ENCODE results near the gene YTHDC1.
"Not testable (repeated sequence)": the region's sequence is repeated elsewhere in the genome, so short reads cannot be mapped to it uniquely, and the experiment has no call there.

Gene YTHDC1

GRCh38 chr4:68291256-68291655 lies 58.6 kb downstream of the YTHDC1 start:
- no peak for DNase-seq (ENCODE audit: low read depth in 2 of 2)

- no peak for DNase-seq (ENCODE audit: low read depth in 2 of 2)
These were observed 61.5 kb downstream of the YTHDC1 start for GRCh38 chr4:68288393-68288740.

GRCh38 chr4:68287704-68288392 lies 62.0 kb downstream of the YTHDC1 start:
- DNase-seq (ENCODE audit: low read depth in 2 of 2), result no peak

GRCh38 chr4:68283714-68284113 lies 66.2 kb downstream of the YTHDC1 start:
- DNase-seq (ENCODE audit: low read depth in 2 of 2), result no peak

- no peak for DNase-seq (ENCODE audit: low read depth in 2 of 2)
These were observed 66.8 kb downstream of the YTHDC1 start for GRCh38 chr4:68283095-68283494.

GRCh38 chr4:68281796-68282740 lies 67.8 kb downstream of the YTHDC1 start:
- not testable (repeated sequence) for DNase-seq (ENCODE audit: low read depth in 2 of 2)

- no peak for DNase-seq (ENCODE audit: low read depth in 2 of 2)
These were observed 71.9 kb downstream of the YTHDC1 start for GRCh38 chr4:68278029-68278428.

GRCh38 chr4:68277627-68278026 lies 72.3 kb downstream of the YTHDC1 start:
- no peak for DNase-seq (ENCODE audit: low read depth in 2 of 2)

GRCh38 chr4:68272860-68273259 lies 77.0 kb downstream of the YTHDC1 start:
- DNase-seq (ENCODE audit: low read depth in 2 of 2), result no peak

GRCh38 chr4:68272380-68272779 lies 77.5 kb downstream of the YTHDC1 start:
- no peak for DNase-seq (ENCODE audit: low read depth in 2 of 2)

- no peak for DNase-seq (ENCODE audit: low read depth in 2 of 2)
These were observed 78.0 kb downstream of the YTHDC1 start for GRCh38 chr4:68271851-68272357.

GRCh38 chr4:68267433-68267944 lies 82.4 kb downstream of the YTHDC1 start:
- no peak for DNase-seq (ENCODE audit: low read depth in 2 of 2)

GRCh38 chr4:68264875-68265565 lies 84.9 kb downstream of the YTHDC1 start:
- no peak for DNase-seq (ENCODE audit: low read depth in 2 of 2)
